K562 (cell line): Measurements from ENCODE around the gene IRF3. TPM values are rescaled to one million over a fixed set of nuclear protein-coding genes. Genes with fewer than 3 reads are reported as not detected.

Experiments
- C11orf30 ChIP-seq: fragments of 450-650 bp; IDR thresholded peaks from 2 replicates; pipeline ENCODE4 v1.6.1; 2016; ENCODE audit warnings: low read depth, mild to moderate bottlenecking
- CREM ChIP-seq: IDR thresholded peaks from 2 replicates; pipeline ENCODE4 v1.6.1; 2014; ENCODE audit warnings: antibody characterized with exemption, low read depth
- EGR1 ChIP-seq: fragments of 450-650 bp; conservative IDR thresholded peaks from 2 replicates; pipeline ENCODE4 v1.6.1; 2017; ENCODE audit warnings: mild to moderate bottlenecking
- FOXM1 ChIP-seq, 2 experiments: fragments of 450-650 bp in 1 of 2; sonication (generic) in 1 of 2; formaldehyde crosslinking in 1 of 2; IDR thresholded peaks; 2 replicates each; pipeline versions ENCODE4 v1.6.1 to v1.9.0; 2017 to 2022; ENCODE audit warnings: low read depth in 2 of 2, mild to moderate bottlenecking in 2 of 2, missing genetic modification reagents in 1 of 2, moderate library complexity in 1 of 2
- KHSRP ChIP-seq: fragments of 450-650 bp; IDR thresholded peaks from 2 replicates; pipeline ENCODE4 v1.6.1; 2017
- NEUROD1 ChIP-seq: fragments of 150-350 bp; IDR thresholded peaks from 2 replicates; pipeline ENCODE4 v1.6.1; 2014; ENCODE audit warnings: borderline replicate concordance, low read length, low read depth; ENCODE audit not compliant: partially characterized antibody
- NFE2 ChIP-seq: IDR thresholded peaks from 2 replicates; pipeline ENCODE4 v1.6.1; 2014; ENCODE audit warnings: antibody characterized with exemption, low read depth
- NFYB ChIP-seq: IDR thresholded peaks from 2 replicates; pipeline ENCODE4 v1.6.1; 2011; ENCODE audit warnings: mild to moderate bottlenecking, moderate library complexity; ENCODE audit not compliant: insufficient read length; ENCODE audit errors: extremely low read depth
- SREBF1 ChIP-seq: fragments of 150-350 bp; IDR thresholded peaks from 2 replicates; pipeline ENCODE4 v1.6.1; 2014; ENCODE audit warnings: antibody characterized with exemption, low read depth, low read length, borderline replicate concordance
- ZBTB7A ChIP-seq: IDR thresholded peaks from 2 replicates; pipeline ENCODE4 v1.6.1; 2011; ENCODE audit warnings: low read depth, mild to moderate bottlenecking, low read length, moderate library complexity, borderline replicate concordance; ENCODE audit not compliant: control insufficient read depth
- polyA plus RNA-seq, 8 experiments: library from polyadenylated mRNA; depleted of rRNA in 4 of 8; stranded (reverse) in 5 of 8; unstranded in 3 of 8; fragments of >200 nt; fragmentation: Nextera tagmentation in 2 of 8; fragmentation: Illumina TruSeq in 1 of 8; extraction: Ambion mirVana in 2 of 8; extraction: Trizol in 1 of 8; gene quantifications; 2 replicates each; pipeline versions ENCODE4 v1.2.1 to v1.2.3, GENCODE V29; 2011 to 2014; ENCODE audit warnings: inconsistent platforms in 1 of 8, missing spikeins in 1 of 8
- total RNA-seq, 7 experiments: library from RNA; depleted of rRNA in 6 of 7; stranded (reverse); fragments of >200 nt in 6 of 7; fragmentation: Illumina TruSeq in 2 of 7; extraction: Trizol in 2 of 7; gene quantifications; 2 replicates each; pipeline versions ENCODE4 v1.2.1 to v1.2.3, GENCODE V29; 2011 to 2021; ENCODE audit warnings: low replicate concordance in 1 of 7
- TF ChIP-seq, protein P1 (sequence below), 2 experiments: fragments of 150-350 bp in 1 of 2; IDR thresholded peaks; 2 replicates each; pipeline ENCODE4 v1.6.1; 2012 to 2016; ENCODE audit warnings: low read depth in 2 of 2, low read length in 2 of 2, mild to moderate bottlenecking in 1 of 2, moderate library complexity in 1 of 2
- TF ChIP-seq, protein P2 (sequence below): fragments of 200-800 bp; sonication (Bioruptor generic); IDR thresholded peaks from 2 replicates; pipeline ENCODE4 v1.6.1; 2017; ENCODE audit warnings: missing genetic modification characterization, missing compliant biosample characterization
- TF ChIP-seq, protein P3 (sequence below): fragments of 150-350 bp; IDR thresholded peaks from 2 replicates; pipeline ENCODE4 v1.6.1; 2014; ENCODE audit warnings: low read depth, mild to moderate bottlenecking, low read length, borderline replicate concordance
- TF ChIP-seq, protein P4 (sequence below): fragments of 250-450 bp; sonication (Bioruptor Pico); IDR thresholded peaks from 2 replicates; pipeline ENCODE4 v1.4.0; 2020
- TF ChIP-seq, protein P5 (sequence below): fragments of 450-650 bp; conservative IDR thresholded peaks from 2 replicates; pipeline ENCODE4 v1.6.1; 2016; ENCODE audit warnings: missing genetic modification characterization, low read depth, mild to moderate bottlenecking, control low read depth, missing compliant biosample characterization

Gene IRF3
- total and polyA plus RNA-seq, 9 of the 15 experiments (the other 6 are each of a cell fraction or from before 2014, with no cell fraction given): 7.5 to 145 (median 65.4) TPM

DNA sequence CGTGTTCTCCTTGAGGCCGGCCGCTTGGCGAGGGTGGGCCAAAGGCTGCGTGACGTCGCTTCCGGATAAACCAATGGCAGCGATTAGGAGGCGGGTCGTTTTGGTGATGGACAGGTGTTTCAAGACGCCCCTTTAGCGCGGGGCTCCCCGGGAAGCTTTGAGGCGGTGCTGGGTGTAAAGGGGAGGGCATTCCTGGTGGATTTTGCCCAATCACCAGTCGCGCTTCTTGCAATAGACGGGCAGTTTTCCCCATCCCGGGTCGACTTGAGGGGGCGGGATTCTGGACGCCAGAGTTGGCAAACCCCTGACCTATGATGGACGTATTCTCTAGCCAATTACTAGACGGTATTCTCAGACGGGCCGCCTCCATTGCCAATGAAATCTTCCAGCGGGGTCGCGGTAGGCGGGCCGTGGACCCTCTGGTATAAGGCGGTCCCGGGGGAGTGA lies 11.2 kb upstream of the IRF3 start (continued):
- TF ChIP-seq, protein P1, sequence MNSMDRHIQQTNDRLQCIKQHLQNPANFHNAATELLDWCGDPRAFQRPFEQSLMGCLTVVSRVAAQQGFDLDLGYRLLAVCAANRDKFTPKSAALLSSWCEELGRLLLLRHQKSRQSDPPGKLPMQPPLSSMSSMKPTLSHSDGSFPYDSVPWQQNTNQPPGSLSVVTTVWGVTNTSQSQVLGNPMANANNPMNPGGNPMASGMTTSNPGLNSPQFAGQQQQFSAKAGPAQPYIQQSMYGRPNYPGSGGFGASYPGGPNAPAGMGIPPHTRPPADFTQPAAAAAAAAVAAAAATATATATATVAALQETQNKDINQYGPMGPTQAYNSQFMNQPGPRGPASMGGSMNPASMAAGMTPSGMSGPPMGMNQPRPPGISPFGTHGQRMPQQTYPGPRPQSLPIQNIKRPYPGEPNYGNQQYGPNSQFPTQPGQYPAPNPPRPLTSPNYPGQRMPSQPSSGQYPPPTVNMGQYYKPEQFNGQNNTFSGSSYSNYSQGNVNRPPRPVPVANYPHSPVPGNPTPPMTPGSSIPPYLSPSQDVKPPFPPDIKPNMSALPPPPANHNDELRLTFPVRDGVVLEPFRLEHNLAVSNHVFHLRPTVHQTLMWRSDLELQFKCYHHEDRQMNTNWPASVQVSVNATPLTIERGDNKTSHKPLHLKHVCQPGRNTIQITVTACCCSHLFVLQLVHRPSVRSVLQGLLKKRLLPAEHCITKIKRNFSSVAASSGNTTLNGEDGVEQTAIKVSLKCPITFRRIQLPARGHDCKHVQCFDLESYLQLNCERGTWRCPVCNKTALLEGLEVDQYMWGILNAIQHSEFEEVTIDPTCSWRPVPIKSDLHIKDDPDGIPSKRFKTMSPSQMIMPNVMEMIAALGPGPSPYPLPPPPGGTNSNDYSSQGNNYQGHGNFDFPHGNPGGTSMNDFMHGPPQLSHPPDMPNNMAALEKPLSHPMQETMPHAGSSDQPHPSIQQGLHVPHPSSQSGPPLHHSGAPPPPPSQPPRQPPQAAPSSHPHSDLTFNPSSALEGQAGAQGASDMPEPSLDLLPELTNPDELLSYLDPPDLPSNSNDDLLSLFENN (IDR thresholded peaks at IDR 0.05; ENCODE audit: low read depth in 2 of 2, low read length in 2 of 2): 0 out of 4 replicates have a peak, but pooled peaks of 1 of the 2 experiments have one; percentile 12
- TF ChIP-seq KHSRP (no peak), SREBF1 (0 out of 2 replicates have a peak, but pooled peaks have one; percentile 1), ZBTB7A (peak; percentile 91; the same call in 1 of the 2 replicates), NEUROD1 (peak; percentile 97), C11orf30 (peak; percentile 75; the same call in 1 of the 2 replicates), NFYB (peak; percentile 79), FOXM1 (IDR thresholded peaks at IDR 0.05; ENCODE audit: low read depth) (peak; percentile 32; the same call in 1 of the 2 replicates), FOXM1 (CRISPR knock-in tag; IDR thresholded peaks at IDR 0.05; ENCODE audit: low read depth) (no peak), CREM (peak; percentile 92), NFE2 (peak; percentile 83), EGR1 (peak; percentile 84; the same call in 1 of the 2 replicates)
- TF ChIP-seq, protein P2, sequence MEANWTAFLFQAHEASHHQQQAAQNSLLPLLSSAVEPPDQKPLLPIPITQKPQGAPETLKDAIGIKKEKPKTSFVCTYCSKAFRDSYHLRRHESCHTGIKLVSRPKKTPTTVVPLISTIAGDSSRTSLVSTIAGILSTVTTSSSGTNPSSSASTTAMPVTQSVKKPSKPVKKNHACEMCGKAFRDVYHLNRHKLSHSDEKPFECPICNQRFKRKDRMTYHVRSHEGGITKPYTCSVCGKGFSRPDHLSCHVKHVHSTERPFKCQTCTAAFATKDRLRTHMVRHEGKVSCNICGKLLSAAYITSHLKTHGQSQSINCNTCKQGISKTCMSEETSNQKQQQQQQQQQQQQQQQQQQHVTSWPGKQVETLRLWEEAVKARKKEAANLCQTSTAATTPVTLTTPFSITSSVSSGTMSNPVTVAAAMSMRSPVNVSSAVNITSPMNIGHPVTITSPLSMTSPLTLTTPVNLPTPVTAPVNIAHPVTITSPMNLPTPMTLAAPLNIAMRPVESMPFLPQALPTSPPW: peak; percentile 98; the same call in 1 of the 2 replicates
- TF ChIP-seq, protein P3, sequence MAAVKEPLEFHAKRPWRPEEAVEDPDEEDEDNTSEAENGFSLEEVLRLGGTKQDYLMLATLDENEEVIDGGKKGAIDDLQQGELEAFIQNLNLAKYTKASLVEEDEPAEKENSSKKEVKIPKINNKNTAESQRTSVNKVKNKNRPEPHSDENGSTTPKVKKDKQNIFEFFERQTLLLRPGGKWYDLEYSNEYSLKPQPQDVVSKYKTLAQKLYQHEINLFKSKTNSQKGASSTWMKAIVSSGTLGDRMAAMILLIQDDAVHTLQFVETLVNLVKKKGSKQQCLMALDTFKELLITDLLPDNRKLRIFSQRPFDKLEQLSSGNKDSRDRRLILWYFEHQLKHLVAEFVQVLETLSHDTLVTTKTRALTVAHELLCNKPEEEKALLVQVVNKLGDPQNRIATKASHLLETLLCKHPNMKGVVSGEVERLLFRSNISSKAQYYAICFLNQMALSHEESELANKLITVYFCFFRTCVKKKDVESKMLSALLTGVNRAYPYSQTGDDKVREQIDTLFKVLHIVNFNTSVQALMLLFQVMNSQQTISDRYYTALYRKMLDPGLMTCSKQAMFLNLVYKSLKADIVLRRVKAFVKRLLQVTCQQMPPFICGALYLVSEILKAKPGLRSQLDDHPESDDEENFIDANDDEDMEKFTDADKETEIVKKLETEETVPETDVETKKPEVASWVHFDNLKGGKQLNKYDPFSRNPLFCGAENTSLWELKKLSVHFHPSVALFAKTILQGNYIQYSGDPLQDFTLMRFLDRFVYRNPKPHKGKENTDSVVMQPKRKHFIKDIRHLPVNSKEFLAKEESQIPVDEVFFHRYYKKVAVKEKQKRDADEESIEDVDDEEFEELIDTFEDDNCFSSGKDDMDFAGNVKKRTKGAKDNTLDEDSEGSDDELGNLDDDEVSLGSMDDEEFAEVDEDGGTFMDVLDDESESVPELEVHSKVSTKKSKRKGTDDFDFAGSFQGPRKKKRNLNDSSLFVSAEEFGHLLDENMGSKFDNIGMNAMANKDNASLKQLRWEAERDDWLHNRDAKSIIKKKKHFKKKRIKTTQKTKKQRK: peak; percentile 97
- TF ChIP-seq, protein P4, sequence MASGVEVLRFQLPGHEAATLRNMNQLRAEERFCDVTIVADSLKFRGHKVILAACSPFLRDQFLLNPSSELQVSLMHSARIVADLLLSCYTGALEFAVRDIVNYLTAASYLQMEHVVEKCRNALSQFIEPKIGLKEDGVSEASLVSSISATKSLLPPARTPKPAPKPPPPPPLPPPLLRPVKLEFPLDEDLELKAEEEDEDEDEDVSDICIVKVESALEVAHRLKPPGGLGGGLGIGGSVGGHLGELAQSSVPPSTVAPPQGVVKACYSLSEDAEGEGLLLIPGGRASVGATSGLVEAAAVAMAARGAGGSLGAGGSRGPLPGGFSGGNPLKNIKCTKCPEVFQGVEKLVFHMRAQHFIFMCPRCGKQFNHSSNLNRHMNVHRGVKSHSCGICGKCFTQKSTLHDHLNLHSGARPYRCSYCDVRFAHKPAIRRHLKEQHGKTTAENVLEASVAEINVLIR (CRISPR knock-in tag): peak; percentile 86
- TF ChIP-seq, protein P5, sequence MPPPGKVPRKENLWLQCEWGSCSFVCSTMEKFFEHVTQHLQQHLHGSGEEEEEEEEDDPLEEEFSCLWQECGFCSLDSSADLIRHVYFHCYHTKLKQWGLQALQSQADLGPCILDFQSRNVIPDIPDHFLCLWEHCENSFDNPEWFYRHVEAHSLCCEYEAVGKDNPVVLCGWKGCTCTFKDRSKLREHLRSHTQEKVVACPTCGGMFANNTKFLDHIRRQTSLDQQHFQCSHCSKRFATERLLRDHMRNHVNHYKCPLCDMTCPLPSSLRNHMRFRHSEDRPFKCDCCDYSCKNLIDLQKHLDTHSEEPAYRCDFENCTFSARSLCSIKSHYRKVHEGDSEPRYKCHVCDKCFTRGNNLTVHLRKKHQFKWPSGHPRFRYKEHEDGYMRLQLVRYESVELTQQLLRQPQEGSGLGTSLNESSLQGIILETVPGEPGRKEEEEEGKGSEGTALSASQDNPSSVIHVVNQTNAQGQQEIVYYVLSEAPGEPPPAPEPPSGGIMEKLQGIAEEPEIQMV: no peak
